Psoas muscle (tissue), 8 donors: ENCODE data around the gene BOLL. TPM values are rescaled to one million over a fixed set of nuclear protein-coding genes. Genes with fewer than 3 reads are reported as not detected.
A peak's percentile ranks its signal among the peaks of the same experiment; 100 is the strongest.
"Not testable (repeated sequence)": the region's sequence is repeated elsewhere in the genome, so short reads cannot be mapped to it uniquely, and the experiment has no call there.

Experiments
- ATAC-seq, 4 donors: fragments of 200-7000 bp; cut with Tn5 transposase; one replicate each; pipeline ENCODE4 v1.9.1; 2020; ENCODE audit warnings: moderate library complexity in 3 of 4, mild to moderate bottlenecking in 2 of 4
- DNase-seq, 2 donors: peaks; one replicate each; pipeline ENCODE4 v3.0.0-alpha.2; 2020
- H3K27ac ChIP-seq: fragments of 200-600 bp; one replicate; pipeline ENCODE4 v1.8.0; 2022
- H3K27me3 ChIP-seq, 3 donors: fragments of 200-600 bp in 1 of 3; one replicate each; pipeline versions ENCODE4 v1.6.1 to v1.8.0; 2013 to 2022; ENCODE audit warnings: low read length in 2 of 3, mild to moderate bottlenecking in 2 of 3, moderate library complexity in 1 of 3; ENCODE audit not compliant: insufficient read depth in 3 of 3
- H3K36me3 ChIP-seq, 2 donors: fragments of 200-600 bp in 1 of 2; one replicate each; pipeline versions ENCODE4 v1.6.1 to v1.8.0; 2013 to 2022; ENCODE audit warnings: low read depth in 1 of 2, mild to moderate bottlenecking in 1 of 2, moderate library complexity in 1 of 2; ENCODE audit not compliant: insufficient read depth in 1 of 2
- H3K4me1 ChIP-seq: fragments of 200-600 bp; one replicate; pipeline ENCODE4 v1.8.0; 2022
- H3K4me3 ChIP-seq: fragments of 200-600 bp; one replicate; pipeline ENCODE4 v1.8.0; 2022; ENCODE audit warnings: mild to moderate bottlenecking
- H3K9me3 ChIP-seq: fragments of 200-600 bp; one replicate; pipeline ENCODE4 v1.8.0; 2022
- WGBS, 3 donors: extraction: QIAGEN DNeasy Blood & Tissue Kit; methylation state at CpG; one replicate each; pipeline versions ENCODE4 v1.1.6 to v1.1.7; 2013; 5-methylcytosine and 5-hydroxymethylcytosine counted together
- intact Hi-C, 2 donors: fragments of 100-400 bp; cut with DNase I; formaldehyde crosslinking; loops; one replicate each; pipeline versions ENCODE4 v1.11.0 to v1.14.2; 2022
- long read RNA-seq, 2 donors: library from polyadenylated mRNA; unstranded; transcript quantifications; one replicate each; pipeline ENCODE4 v2.0.0, GENCODE V29; 2021
- polyA plus RNA-seq, 3 donors: library from polyadenylated mRNA; stranded (reverse); fragments of 200-250 nt; gene quantifications; one replicate each; pipeline ENCODE4 v1.2.3, GENCODE V29; 2013
- total RNA-seq, 4 donors: library from RNA; stranded (reverse); fragmentation: NEBNext Ultra II Directional in 2 of 4; extraction: Animal tissue kit (Norgen Biotek cat#: 25700) in 2 of 4; gene quantifications; one replicate each; pipeline versions ENCODE4 v1.2.1 to v1.2.4, GENCODE V29; 2021 to 2023
- TF ChIP-seq, protein P1 (sequence below): fragments of 200-600 bp; IDR thresholded peaks from one replicate; pipeline ENCODE4 v1.8.0; 2022; ENCODE audit warnings: antibody characterized with exemption
- donor health status: healthy with polysubstance abuse.
- donor health status: DM: no; HTN: no; CAD: no; lungs with moderate emphysema.
- donor health status: Bipolar disorder and iron deficiency.
- donor health status: healthy.
- donor health status: DM: yes; HTN: yes; CAD: no.
- donor health status: DM: no; HTN: no; CAD: no.
- donor health status: DM: no; HTN: no; CAD: no.
- donor health status: DM: yes; HTN: yes; CAD: no.

Gene BOLL, protein sequence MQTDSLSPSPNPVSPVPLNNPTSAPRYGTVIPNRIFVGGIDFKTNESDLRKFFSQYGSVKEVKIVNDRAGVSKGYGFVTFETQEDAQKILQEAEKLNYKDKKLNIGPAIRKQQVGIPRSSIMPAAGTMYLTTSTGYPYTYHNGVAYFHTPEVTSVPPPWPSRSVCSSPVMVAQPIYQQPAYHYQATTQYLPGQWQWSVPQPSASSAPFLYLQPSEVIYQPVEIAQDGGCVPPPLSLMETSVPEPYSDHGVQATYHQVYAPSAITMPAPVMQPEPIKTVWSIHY
- 1 to 10 TPM; 3.3 to 6.5 (median 4.1) TPM for total RNA-seq
- 1 to 10 TPM in 2 of 3 donors, under 1 TPM in 1; 0.47 to 2.9 (median 1.5) TPM for polyA plus RNA-seq
- long read RNA-seq, donor 1, partial matches to known transcripts = 0 of 5 reads
- long read RNA-seq, donor 1, other reads (novel, unspliced or antisense) = 3 of 5 reads
- long read RNA-seq, donor 2, partial matches to known transcripts = 1 of 14 reads
- long read RNA-seq, donor 2, other reads (novel, unspliced or antisense) = 9 of 14 reads

GRCh38 chr2:197784956-197785941, at the start of gene BOLL:
Gene BOLL, minus strand, starts transcription at chr2:197785319. Its CDS starts 3,469 bp downstream, at chr2:197781850.
- TF ChIP-seq, protein P1, sequence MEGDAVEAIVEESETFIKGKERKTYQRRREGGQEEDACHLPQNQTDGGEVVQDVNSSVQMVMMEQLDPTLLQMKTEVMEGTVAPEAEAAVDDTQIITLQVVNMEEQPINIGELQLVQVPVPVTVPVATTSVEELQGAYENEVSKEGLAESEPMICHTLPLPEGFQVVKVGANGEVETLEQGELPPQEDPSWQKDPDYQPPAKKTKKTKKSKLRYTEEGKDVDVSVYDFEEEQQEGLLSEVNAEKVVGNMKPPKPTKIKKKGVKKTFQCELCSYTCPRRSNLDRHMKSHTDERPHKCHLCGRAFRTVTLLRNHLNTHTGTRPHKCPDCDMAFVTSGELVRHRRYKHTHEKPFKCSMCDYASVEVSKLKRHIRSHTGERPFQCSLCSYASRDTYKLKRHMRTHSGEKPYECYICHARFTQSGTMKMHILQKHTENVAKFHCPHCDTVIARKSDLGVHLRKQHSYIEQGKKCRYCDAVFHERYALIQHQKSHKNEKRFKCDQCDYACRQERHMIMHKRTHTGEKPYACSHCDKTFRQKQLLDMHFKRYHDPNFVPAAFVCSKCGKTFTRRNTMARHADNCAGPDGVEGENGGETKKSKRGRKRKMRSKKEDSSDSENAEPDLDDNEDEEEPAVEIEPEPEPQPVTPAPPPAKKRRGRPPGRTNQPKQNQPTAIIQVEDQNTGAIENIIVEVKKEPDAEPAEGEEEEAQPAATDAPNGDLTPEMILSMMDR = no peak
- ATAC-seq (peak in 2 of 4 donors; percentile 0 to 4), DNase-seq (no peak)
- Histone ChIP-seq H3K4me3 (peak within 1 kb of the TSS; percentile 75), H3K27me3 (no peaks in the 10 kb centered on the region), H3K36me3 (no peaks in the 10 kb centered on the region), H3K27ac (peak within 1 kb of the TSS; percentile 93), H3K9me3 (no peaks in the 10 kb centered on the region), H3K4me1 (no peaks in the 10 kb centered on the region)
- WGBS, 3 donors = 87 to 91% (median 91%) methylated on average over 76 to 80 of the region's 80 CpGs
- intact Hi-C loops = loop anchor here in 1 of 2 donors (5.0 kb wide), 1 partner anchor 78 kb away; the partner anchor contains the start of gene MARS2

GRCh38 chr2:197834771-197835170, 49.7 kb upstream of the BOLL start:
- H3K9me3 ChIP-seq, H3K4me3 ChIP-seq, H3K36me3 ChIP-seq, H3K27me3 ChIP-seq, intact Hi-C loops, DNase-seq, ATAC-seq, H3K27ac ChIP-seq: not testable (repeated sequence)
- H3K4me1 ChIP-seq = peaks cover 21% of the 10 kb centered on the region
- 86 to 94% (median 87%) methylated on average over 2 of the region's 2 CpGs for WGBS, 3 donors

DNA sequence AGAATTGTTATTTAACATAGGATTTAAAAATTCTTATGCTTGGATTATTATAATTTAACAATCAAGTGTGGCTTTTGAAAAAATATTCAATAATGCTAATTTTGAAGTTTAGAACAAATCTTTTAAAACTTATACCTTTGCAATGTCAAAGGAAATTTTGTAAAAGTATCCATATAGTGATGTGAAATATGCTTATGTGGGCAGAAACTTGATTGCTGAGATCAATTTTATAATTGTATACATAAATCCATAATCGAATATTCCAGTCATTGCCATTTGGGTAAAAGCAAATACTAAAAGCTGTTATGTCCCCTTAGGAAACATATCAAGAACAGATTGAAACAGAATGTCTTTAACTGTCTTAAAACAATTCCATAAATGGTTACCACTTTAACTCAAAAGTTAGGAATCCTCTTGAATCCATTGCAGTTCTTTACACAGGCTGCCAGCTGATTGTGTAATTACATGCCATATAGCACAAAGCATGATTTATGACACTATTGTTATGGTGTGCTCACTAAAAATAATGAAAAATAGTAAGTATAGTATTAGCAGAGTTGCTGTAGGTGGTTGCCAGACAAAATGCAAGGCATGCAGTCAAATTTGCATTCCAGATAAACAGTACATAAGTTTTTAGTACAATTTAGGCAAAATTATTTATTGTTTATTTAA, 43.5 kb upstream of the BOLL start:
- no peaks in the 10 kb centered on the region for H3K9me3 ChIP-seq
- H3K4me1 ChIP-seq = peaks cover 16% of the 10 kb centered on the region
- H3K27ac ChIP-seq = no peak overlapping the region
- H3K27me3 ChIP-seq = no peaks in the 10 kb centered on the region
- WGBS, 3 donors = 86 to 93% (median 89%) methylated on average over 1 of the region's 1 CpG
- TF ChIP-seq, protein P1 = no peak
- H3K4me3 ChIP-seq = no peak overlapping the region
- DNase-seq = no peak
- H3K36me3 ChIP-seq = no peaks in the 10 kb centered on the region
- no peak for ATAC-seq
- intact Hi-C loops = no loop called here

DNA sequence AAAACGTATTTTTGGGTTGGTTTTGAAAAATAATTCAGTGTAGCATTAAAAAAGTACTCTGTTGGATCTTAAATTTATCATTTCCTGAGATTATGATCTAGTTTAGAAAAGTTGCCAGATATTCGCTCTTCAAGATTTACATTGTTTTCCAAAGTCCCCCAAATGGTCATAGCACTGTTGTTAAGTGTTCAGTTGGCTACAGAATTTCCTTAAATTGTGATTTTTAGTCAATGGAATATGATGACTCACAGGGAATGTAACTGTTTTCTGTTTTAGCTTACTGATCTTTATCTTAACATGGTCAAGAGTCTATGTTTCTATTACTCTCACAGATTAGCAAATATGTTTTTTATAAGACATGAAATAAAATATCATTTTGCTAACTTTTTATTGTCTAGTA, 42.5 kb upstream of the BOLL start:
- Histone ChIP-seq H3K27ac (no peak overlapping the region), H3K9me3 (no peaks in the 10 kb centered on the region), H3K4me3 (no peak overlapping the region), H3K27me3 (no peaks in the 10 kb centered on the region), H3K36me3 (no peaks in the 10 kb centered on the region), H3K4me1 (peaks cover 16% of the 10 kb centered on the region)
- intact Hi-C loops = no loop called here
- DNase-seq (no peak), ATAC-seq (no peak)
- WGBS, 3 donors = 68 to 69% (median 69%) methylated on average over 2 of the region's 2 CpGs
- TF ChIP-seq, protein P1 = no peak
